LNCaP clone FGC (cell line): Measurements from ENCODE around the gene SMAD2.

Experiments
- DNase-seq: peaks from one replicate; pipeline ENCODE4 v3.0.0-alpha.2; 2011; ENCODE audit warnings: low read depth
- H3K4me3 ChIP-seq: 2 replicates; pipeline ENCODE4 v1.5.1; 2011; ENCODE audit warnings: mild to moderate bottlenecking, low read depth, low read length, control low read depth
- CTCF ChIP-seq: IDR thresholded peaks from 2 replicates; pipeline ENCODE4 v1.5.1; 2012; ENCODE audit warnings: mild to moderate bottlenecking; ENCODE audit not compliant: control insufficient read depth, insufficient read depth; ENCODE audit errors: extremely low read depth

SMAD2 gene

GRCh38 chr18:47888156-47888555, 42.3 kb downstream of the SMAD2 start:
- no peak overlapping the region for H3K4me3 ChIP-seq
- no peak for TF ChIP-seq CTCF
- no peak for DNase-seq

GRCh38 chr18:47887227-47887626, 43.2 kb downstream of the SMAD2 start:
- TF ChIP-seq CTCF = no peak
- DNase-seq = no peak
- H3K4me3 ChIP-seq = no peak overlapping the region

- H3K4me3 ChIP-seq = no peak overlapping the region
- DNase-seq = no peak
- 0 out of 2 replicates have a peak, but pooled peaks have one; percentile 8 for TF ChIP-seq CTCF
Measured at GRCh38 chr18:47883771-47884413, 46.6 kb downstream of the SMAD2 start.

GRCh38 chr18:47882641-47883040, 47.8 kb downstream of the SMAD2 start:
- TF ChIP-seq CTCF = no peak
- H3K4me3 ChIP-seq = no peak overlapping the region
- no peak for DNase-seq

- no peak for DNase-seq
- TF ChIP-seq CTCF = no peak
- H3K4me3 ChIP-seq = no peak overlapping the region
Measured at GRCh38 chr18:47881752-47882455, 48.6 kb downstream of the SMAD2 start.

GRCh38 chr18:47881042-47881441, 49.4 kb downstream of the SMAD2 start:
- no peak for TF ChIP-seq CTCF
- H3K4me3 ChIP-seq = no peak overlapping the region
- no peak for DNase-seq

- no peak for DNase-seq
- TF ChIP-seq CTCF = no peak
- H3K4me3 ChIP-seq = no peak overlapping the region
Measured at GRCh38 chr18:47877892-47878291, 52.6 kb downstream of the SMAD2 start.
